GM19395 (cell line): ENCODE measurements around the gene RPL10A.
"Not testable (repeated sequence)": the region's sequence is repeated elsewhere in the genome, so short reads cannot be mapped to it uniquely, and the experiment has no call there.

Experiments
- ATAC-seq: cut with Tn5 transposase; IDR thresholded peaks from one replicate; pipeline ENCODE4 v1.9.1; 2021; ENCODE audit warnings: mild to moderate bottlenecking, moderate library complexity; ENCODE audit not compliant: unreplicated experiment

The RPL10A gene

DNA sequence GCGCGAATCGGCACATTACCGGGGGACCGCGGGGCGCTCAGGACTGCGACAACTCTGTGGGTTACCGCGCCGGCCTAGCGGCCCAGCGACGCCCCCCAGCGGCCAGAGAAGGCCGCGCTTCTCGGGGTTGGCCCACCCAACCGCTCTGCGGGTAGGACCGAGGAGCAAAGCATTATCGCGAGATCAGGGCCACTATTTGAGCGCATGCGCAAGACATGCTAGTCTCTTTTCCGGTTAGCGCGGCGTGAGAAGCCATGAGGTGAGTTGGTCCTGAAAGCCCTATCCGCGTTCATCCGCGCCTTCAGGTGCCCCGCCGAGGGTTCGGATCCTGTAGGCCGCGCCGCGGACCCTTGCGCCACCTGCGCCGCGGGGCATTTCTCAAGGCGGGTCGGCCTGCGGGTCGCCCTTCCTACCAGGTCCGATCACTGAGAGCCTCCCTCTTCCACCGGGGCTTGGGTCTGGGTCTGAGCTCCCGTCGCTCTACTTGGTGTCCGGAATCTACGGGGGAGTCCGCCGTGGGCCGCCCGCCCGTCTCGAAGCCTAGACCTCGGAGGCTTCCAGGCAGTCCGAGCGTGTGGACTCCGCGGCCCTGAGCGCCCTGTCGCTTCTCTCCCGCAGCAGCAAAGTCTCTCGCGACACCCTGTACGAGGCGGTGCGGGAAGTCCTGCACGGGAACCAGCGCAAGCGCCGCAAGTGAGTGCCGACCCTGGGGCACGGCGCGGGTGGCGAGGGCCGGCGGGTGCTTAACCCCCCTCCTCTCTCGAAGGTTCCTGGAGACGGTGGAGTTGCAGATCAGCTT, at the start of gene RPL10A:
Gene RPL10A, plus strand, starts transcription at position 221 of the 799 bp plus-strand sequence. Its CDS starts 34 bp downstream, at position 255.
- ATAC-seq, result peak; percentile 70

DNA sequence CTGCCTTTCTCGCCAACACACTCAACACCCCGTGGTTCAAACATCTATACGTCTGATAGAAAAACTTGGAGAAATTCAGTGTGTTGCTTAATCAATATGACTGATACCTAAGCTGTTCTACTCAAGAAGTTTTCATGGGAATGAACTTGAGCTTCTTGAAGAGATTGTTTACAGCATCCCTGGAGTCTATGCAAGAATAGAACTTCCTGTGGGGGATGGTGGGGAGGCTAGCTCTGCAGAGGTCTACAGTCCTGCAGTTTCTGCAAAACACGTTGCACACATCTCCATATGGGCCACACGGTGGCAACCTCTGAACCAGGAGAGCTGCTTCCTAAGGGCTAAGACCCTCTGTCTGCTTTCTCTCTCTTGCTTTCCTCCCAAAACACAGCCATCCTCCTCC, 48.8 kb upstream of the RPL10A start:
- ATAC-seq, result no peak

DNA sequence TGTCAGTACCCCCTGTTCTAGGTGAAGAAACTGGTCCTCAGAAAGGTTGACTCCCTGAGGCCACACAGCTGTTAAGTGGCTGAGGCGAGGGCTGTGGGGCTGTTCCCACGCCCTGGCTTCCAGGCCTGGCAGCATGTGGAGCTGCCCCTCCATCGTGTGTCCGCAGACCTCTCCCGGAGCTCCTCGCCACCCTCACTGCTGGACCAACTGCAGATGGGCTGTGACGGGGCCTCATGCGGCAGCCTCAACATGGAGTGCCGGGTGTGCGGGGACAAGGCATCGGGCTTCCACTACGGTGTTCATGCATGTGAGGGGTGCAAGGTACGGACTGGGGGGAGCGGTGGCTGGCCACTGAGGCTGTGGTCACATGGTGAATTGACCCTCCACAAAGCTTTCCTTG, 48.2 kb upstream of the RPL10A start:
- no peak for ATAC-seq

DNA sequence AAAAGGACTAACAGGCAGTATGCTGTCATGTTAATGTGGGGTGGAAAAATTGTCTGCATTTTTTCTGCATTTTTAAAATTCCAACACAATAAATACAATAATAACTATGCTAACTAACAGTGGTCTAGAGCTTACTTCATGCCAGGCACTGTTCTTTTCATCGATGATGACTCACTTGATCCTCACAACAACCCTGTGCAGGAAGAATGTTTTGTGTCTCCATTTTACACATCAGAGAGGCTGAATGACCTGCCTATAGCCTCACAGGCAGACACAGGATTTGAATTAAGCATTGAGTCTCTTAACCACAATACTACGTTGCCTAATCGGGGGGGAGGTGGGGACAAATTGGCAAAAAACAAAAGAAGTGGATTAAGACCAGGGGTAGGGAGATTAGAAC, 42.9 kb upstream of the RPL10A start:
- no peak for ATAC-seq

DNA sequence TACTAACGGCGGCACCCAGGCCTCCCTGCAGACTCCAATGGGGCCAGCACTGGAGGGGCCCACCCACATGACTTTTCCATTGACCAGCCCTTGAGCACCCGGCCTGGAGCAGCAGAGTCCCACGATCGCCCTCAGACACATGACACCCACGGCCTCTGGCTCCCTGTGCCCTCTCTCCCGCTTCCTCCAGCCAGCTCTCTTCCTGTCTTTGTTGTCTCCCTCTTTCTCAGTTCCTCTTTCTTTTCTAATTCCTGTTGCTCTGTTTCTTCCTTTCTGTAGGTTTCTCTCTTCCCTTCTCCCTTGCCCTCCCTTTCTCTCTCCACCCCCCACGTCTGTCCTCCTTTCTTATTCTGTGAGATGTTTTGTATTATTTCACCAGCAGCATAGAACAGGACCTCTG, 42.1 kb upstream of the RPL10A start:
- no peak for ATAC-seq

DNA sequence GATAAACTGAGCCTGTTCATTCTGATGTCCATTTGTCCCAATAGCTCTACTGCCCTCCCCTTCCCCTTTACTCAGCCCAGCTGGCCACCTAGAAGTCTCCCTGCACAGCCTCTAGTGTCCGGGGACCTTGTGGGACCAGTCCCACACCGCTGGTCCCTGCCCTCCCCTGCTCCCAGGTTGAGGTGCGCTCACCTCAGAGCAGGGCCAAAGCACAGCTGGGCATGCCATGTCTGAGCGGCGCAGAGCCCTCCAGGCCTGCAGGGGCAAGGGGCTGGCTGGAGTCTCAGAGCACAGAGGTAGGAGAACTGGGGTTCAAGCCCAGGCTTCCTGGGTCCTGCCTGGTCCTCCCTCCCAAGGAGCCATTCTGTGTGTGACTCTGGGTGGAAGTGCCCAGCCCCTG, 40.8 kb upstream of the RPL10A start:
- ATAC-seq, result no peak

DNA sequence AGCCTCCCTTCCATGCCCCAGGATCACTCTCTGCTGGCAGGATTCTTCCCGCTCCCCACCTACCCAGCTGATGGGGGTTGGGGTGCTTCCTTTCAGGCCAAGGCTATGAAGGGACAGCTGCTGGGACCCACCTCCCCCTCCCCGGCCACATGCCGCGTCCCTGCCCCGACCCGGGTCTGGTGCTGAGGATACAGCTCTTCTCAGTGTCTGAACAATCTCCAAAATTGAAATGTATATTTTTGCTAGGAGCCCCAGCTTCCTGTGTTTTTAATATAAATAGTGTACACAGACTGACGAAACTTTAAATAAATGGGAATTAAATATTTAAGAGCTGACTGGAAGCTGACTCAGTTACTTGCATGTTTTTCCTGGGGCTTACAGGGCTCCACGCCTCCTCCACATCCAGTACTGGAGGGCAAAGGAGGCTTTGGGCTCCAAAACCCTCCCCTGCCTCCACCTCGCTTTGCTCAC, 40.3 kb upstream of the RPL10A start:
- no peak for ATAC-seq

DNA sequence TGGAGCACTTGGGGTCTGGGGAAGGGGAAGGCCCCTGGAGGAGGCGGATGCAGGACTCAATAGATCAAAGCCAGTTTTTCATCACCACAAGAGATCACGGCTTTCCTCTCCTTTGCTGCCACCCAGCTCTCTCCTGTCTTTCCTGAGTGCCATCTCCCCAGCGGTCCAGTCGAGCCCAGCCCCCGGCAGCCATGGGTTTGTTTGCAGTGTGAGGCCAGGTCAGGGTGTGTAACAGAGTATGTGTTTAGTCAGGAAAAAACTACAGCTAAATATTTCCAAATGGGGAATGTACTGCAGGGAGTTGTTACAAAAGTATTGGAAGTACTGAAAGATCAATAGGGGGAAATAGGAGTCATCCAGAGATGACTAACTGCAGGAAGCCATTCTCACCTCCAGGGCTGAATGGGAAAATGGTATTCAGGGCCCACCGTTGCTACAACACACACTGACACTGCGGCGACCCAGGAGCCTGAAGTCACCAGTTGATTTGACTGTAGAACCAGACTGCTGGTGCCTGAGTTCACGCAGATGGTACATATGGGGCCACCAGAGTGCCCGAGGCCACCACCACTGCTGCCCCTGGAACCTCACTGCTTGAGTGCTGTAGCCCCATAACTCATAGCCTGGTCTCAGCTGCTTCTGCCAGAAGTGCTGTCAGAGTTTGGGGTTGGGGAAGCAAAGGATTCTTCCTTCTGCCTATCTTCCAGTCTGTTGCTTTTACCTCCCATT, 39.6 kb upstream of the RPL10A start:
- no peak for ATAC-seq

DNA sequence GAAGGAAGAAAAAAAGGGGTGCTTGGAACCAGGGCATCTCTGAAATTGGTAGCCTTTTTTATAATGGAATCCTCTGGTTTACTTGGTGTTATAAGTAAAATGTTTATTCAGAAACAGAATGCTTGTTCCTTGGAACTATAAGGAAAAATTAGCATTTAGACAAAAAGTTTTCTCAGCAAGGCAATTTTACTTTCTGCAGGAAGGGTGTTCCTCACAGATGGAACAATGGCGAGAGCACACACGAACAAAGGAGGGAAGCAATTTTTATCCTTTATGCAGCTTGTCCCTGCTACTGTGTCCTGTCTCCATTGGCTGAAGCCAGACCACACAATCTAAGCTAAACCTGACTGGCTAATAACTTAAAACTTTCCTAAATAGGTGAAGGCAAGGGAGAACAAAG, 38.7 kb upstream of the RPL10A start:
- ATAC-seq, result no peak

DNA sequence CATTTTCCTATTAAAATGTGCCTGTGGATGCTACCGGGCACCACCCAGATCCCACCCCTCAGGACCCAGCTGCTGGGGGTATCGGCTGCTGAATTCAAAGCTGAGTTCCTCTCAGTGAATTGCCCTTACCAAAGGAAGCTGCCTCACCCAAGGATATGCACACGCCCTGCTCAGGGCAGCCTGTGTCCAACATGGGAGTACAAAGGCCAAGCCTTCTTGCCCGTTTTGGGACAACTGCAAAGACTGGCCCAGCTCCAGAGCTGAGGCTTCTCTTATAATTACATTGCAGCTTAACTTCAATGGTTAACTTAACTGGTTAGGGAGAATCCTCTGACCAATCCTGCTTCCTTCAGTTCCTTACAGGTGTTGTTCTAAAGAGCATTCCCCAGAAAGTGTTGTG, 35.9 kb upstream of the RPL10A start:
- ATAC-seq, result no peak

DNA sequence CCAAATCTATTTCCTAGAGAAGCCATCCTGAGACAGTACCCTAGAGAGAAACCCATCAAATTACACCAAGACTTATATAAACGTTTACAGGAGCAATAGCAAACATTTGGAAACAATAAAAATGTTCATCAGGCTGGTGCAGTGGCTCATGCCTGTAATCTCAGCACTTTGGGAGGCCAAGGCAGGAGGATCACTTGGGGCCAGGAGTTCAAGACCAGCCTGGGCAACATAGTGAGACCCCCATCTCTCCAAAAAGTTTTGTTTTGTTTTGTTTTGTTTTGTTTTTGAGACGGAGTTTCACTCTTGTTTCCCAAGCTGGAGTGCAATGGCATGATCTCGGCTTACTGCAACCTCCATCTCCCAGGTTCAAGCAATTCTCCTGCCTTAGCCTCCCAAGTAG, 35.5 kb upstream of the RPL10A start:
- ATAC-seq, result not testable (repeated sequence)

DNA sequence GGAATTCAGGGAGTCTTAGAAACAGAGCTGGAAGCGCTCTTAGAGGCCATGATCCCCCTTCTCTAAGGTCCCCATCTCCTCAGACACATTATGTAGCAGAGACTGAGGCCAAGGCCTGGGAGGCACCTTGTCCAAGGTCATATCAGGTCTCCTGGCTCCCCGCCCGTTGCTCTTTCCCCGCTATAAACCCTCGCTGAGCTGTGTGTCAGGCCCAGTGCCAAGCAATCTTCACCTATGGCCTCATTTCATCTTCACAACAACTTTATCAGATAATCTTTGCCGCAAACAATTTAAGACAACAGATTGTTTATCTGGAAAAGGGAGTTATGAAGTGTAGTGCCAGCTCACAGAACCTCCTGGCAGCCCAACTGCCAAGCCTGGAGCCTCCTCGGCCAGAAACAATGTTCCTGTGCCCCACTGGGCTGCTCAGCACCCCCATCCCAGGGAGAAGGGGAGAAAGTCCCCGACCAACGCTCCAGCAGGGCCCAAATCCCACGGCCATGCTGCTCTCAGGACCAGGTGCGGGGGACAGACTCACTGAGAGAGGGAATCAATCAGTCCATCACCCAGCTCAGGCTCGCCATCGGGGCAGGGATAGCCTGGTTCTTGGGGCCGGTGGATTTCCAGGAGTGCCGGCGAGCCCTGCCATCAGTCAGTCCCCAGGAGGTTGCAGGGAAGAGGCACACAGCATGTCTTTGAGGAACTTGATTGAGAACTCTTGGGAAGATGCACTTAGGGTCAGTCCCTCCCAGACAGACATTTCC, 32.9 kb upstream of the RPL10A start:
- ATAC-seq, result no peak

DNA sequence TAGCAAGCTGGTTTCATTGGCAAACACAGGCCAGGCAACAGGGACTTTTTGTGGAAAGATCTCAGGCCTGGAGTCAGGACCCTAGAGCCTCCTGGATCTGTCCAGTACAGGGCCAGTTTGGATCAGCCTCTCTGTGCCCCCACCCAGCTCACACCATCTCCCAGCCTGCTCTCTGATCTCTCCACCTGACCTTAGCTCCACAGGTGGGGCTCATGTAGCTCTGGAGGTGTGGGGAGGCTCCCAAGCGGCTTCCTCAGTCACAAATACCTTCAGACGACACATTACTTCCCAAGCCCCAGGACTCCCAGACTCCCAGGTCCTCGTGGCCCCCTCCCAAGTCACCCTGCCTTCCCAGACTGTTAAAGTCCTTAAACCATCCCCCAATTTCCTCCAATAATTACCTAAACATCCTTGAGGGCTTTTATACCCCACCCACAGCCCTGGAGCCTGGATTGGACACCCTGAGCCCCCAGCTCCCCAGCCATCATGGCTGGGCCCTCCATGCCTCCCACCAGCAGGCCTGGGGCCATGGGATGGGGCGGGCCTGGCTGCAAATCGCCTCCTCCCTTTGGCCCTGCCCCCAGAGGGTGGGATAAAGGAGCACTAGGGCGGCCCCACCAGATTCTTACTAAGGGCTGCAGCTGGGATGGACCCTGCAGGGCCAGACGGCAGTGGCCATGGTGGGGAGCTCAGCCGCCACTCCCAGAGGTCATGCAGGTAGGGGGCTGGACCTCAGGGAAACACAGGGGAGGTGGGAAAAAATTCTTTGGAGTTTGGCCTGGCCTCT, 31.9 kb upstream of the RPL10A start:
- no peak for ATAC-seq

DNA sequence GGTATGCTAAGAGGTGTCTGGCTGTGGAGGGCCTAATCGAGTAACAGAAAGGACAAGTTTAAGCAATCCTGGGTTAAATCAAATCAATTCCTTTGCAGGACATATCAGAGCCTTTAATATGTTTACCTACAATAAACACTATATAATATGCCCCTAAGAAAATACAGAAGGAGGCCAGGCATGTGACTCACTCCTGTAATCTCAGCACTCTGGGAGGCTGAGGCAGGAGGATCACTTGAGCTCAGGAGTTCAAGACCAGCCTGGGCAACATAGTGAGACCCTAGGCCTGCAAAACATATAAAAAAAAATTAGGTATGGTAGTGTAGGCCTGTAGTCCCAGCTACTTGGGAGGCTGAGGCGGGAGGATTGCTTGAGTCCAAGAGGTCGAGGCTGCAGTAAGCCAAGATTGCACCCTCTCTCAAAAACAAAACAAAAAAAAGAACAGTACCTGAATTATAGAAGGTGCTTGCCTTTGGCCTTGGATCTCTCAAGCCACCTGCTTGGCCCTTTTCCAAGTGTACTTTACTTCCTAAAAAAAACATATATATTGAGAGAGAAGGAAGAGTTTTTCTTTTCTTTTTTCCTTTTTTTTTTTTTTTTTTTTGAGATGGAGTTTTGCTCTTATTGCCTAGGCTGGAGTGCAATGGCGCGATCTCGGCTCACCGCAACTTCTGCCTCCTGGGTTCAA, 29.7 kb upstream of the RPL10A start:
- ATAC-seq, result not testable (repeated sequence)

DNA sequence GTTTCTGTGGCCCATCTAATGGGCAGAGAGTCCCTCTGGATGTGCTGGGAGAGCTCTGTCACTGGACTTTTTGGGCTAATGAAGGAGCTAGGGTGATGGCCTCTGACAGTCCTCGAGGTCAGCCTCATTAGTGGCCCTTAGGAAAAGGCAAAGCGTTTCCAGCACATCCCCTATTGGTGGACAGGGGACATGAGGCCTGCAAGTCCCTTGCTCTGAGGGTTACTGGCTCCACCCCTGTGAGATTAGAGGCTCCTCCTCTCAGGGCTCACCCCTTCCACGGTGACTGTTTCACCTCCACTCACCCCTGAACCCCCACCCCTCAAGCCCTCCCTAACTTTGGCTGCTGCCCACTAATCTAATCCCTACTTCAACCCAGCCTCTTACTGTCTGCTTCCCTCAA, 28.9 kb upstream of the RPL10A start:
- ATAC-seq, result no peak

DNA sequence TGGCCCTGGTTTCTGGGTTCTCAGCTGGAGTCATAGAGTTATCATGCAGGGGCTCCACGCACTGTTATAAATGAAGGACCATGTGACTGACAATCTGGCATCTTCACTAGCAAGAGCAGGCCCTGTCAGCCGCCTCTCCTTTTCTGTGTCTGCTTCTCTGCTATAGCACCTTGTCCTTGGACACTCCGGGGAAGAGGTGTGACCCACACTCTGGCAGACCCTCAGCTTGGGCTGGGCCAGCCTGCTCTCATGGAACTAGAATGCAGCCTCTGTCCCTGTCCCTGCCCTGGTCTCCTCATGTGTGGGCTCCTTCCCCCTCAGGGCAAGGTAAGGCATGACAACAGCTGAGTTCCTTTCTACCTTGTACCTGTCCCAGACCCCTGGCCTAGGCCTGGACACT, 27.0 kb upstream of the RPL10A start:
- no peak for ATAC-seq

DNA sequence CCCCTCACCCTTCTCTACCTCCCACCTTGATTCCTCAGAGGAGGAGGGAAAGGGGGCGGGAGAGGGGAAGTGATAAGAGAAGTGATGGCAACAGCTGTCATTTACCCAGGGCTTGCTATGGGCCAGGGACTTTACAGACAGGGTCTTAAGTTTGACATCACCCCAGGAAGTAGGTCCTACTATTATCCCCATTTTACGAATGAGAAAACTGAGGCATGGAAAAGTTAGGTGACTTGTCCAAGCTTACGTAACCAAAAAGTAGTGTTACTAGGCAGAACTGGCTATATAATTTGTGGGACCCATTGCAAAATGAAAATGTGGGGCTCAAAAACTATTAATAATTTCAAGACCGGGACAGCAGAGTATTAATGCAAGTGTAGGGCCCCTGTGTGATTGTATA, 26.6 kb upstream of the RPL10A start:
- no peak for ATAC-seq

DNA sequence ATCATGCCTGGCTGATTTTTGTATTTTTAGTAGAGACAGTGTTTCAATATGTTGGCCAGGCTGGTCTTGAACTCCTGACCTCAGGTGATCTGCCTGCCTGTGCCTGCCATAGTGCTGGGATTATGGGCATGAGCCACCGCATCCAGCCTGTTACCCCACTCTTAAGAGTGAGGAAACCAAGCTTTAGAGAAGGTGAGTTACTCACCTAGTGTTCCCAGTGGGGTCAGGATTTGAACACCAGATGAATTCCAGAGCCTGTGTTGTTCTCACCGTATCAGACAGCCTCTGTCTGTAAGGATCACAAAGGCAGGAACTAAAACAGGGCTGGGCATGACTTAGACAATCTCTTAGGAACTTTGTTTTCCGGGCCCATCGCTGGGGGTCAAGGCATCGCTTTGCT, 25.5 kb upstream of the RPL10A start:
- ATAC-seq, result no peak

DNA sequence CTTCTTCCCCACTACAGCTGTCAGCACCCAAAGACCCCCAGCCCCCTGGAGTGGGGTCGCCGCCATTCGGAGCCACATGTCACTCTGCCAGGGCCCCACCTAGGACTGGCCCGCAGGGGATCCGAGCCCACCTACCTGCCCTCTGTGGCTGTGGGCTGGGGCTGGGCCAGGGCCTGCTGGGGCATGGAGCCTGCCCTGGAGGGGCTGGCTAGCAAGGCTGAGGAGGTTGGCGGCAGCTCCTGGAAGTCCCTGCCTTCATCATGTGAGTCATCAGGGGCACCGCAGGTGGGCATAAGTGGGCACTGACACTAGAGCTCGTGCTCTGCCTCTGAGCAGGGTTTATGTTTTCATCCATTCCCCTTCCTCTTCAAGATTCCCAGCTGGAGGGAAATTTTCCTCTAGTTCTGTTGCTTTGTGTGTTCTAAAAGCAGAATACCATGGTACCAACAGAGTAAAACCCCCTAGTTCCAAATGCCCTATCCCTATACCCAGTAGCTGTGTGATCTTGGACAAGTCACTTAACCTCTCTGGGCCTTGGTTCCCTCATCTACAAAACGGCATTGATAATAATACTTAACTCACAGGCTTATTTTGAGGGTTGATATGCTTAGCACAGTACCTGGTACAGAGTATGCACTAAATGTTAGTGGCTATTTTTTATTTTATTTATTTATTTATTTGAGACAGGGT, 24.7 kb upstream of the RPL10A start:
- ATAC-seq, result no peak

DNA sequence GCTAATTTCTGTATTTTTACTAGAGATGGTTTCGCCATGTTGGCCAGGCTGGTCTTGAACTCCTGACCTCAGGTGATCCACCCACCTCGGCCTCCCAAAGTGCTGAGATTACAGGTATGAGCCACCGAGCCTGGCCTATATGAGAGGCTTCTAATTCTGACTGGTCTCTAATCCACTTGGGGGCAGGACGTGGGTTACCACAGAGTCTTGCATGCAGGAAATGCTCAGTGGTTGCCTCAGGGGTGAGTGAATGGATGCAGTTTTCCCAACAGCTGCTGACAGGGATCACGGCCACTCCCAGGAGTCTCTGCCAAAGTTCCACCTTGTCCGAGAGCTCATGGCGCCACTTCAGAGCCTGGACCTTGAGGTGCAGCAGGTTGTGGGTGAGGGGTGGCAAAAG, 22.5 kb upstream of the RPL10A start:
- no peak for ATAC-seq
